Body of pancreas (tissue), 4 donors: ENCODE results near the gene SPAG5.

ENCODE experiments used
- CTCF ChIP-seq, 7 experiments: fragments of 450-650 bp in 4 of 7; fragments of 200-600 bp in 3 of 7; sonication (generic) in 3 of 7; IDR thresholded peaks; one replicate each; pipeline ENCODE4 v1.5.1; 2016 to 2019; ENCODE audit warnings: antibody characterized with exemption in 7 of 7
- POLR2A ChIP-seq, 3 donors: fragments of 450-650 bp; IDR thresholded peaks; one replicate each; pipeline ENCODE4 v1.6.1; 2016; ENCODE audit warnings: antibody characterized with exemption in 3 of 3, mild to moderate bottlenecking in 2 of 3

- TF ChIP-seq CTCF (IDR thresholded peaks at IDR 0.05), result peak; percentile 80 to 93 (median 91)
- no peak for TF ChIP-seq POLR2A (IDR thresholded peaks at IDR 0.05)
Observed at GRCh38 chr17:28547623-28548416, 51.0 kb downstream of the SPAG5 start.
